Measurements from ENCODE around the gene TM4SF20. TPM values are rescaled to one million over a fixed set of nuclear protein-coding genes. Genes with fewer than 3 reads are reported as not detected.

Gene TM4SF20
- total RNA-seq, 1 experiment from 2014 or later = not detected

DNA sequence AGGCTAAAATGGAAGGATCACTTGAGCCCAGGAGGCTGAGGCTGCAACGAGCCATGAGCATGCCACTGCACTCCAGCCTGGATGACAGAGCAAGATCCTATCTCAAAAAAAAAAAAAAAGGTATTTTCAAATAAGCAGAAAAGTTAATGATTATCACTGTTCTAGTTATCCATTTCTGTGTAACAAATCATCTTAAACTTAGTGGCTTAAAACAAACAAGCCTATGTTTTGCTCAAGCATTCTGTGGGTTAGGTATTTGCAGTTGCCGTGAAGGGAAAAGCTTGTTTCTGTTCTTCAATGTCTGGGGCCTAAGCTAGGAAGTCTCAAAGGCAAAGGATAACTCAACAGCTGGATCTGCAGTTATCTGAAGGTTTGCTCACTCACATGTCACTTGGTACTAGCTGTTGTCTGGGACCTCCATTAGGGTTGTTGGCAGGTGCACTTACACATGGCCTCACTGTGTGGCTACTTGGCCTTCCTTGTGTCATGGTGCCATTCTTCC, 40.0 kb downstream of the TM4SF20 start:
- H3K27me3 ChIP-seq (replicated peaks) = no peaks in the 10 kb centered on the region
- H3K4me3 ChIP-seq = no peak overlapping the region
- peaks cover 31% of the 10 kb centered on the region for H3K36me3 ChIP-seq
- H3K4me1 ChIP-seq (replicated peaks) = no peaks in the 10 kb centered on the region
- H3K9me3 ChIP-seq (replicated peaks) = no peaks in the 10 kb centered on the region
- no peak overlapping the region for H3K27ac ChIP-seq
- no peak for DNase-seq (ENCODE audit: low read depth in 1 of 2, low spot score in 2 of 2)

DNA sequence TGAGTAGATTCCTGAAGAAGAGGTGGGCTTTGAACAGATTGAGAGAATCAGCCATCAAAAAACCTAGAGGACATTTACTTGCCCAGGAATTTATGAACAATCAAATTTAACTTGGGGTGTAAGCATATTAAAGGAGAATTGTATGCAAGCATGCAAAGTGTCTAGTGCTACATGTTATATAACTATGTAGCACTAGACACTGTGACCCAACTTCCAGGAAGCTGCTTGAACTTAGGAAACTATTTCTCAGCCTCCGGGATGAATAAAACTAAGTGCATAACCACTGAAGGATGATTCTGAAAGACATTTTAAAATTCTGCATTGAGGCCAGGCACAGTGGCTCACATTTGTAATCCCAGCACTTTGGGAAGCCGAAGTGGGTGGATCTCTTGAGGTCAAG, 41.7 kb downstream of the TM4SF20 start:
- no peak overlapping the region for H3K27ac ChIP-seq

DNA sequence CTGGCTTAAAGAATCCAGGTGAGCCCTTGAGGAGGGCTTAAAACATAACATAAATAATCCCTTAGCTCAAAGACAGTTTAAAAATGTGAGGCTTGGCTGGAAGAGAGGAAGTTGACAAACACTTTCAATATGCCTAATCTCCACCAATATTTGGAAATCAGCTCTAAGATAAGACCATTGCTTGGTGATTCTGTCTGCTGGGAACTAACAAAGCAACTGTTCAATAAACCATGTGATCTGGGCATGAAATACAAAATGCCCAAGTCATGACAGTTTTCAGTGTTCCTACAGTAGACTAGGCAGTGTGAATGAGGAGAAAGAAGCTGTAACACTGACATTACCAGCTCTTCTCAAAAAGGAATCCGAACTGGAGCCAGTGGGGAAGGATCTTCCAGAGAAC, 43.4 kb downstream of the TM4SF20 start:
- Histone ChIP-seq H3K9me3 (replicated peaks) (no peaks in the 10 kb centered on the region), H3K27me3 (replicated peaks) (no peaks in the 10 kb centered on the region), H3K27ac (no peak overlapping the region), H3K4me3 (no peak overlapping the region), H3K4me1 (replicated peaks) (no peaks in the 10 kb centered on the region), H3K36me3 (peaks cover 55% of the 10 kb centered on the region)
- DNase-seq (ENCODE audit: low read depth in 1 of 2, low spot score in 2 of 2) = no peak

More for the DNA sequence above, 41.7 kb downstream of the TM4SF20 start:
- no peaks in the 10 kb centered on the region for H3K4me1 ChIP-seq (replicated peaks)
- H3K4me3 ChIP-seq = no peak overlapping the region
- H3K36me3 ChIP-seq = peaks cover 44% of the 10 kb centered on the region
- no peak for DNase-seq (ENCODE audit: low read depth in 1 of 2, low spot score in 2 of 2)
- no peaks in the 10 kb centered on the region for H3K9me3 ChIP-seq (replicated peaks)
- H3K27me3 ChIP-seq (replicated peaks) = no peaks in the 10 kb centered on the region

DNA sequence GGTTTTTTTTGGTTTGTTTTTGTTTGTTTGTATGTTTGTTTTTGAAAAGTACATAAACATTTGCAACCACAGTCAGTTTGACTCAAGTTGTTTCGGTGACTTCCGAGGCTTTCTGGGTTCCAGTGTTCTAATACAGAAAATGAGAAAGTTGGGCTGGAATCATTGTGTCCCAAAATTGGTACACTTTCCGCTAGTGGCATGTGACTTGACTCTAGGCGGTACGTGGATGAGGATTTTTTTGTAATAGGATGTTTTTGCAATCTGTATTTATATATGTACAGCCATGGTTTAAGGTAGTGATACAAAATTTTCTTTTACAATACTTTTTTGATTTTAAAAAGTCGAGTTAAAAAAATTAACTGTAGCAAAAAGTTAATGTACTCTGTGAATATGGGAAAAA, 52.3 kb downstream of the TM4SF20 start:
- H3K27me3 ChIP-seq (replicated peaks) = no peaks in the 10 kb centered on the region
- H3K9me3 ChIP-seq (replicated peaks) = no peaks in the 10 kb centered on the region
- no peak for DNase-seq (ENCODE audit: low read depth in 1 of 2, low spot score in 2 of 2)
- H3K36me3 ChIP-seq = peaks cover 13% of the 10 kb centered on the region; the same call in 1 of the 2 replicates
- peaks cover 12% of the 10 kb centered on the region; the same call in 1 of the 2 replicates for H3K4me1 ChIP-seq (replicated peaks)
- no peak overlapping the region for H3K4me3 ChIP-seq
- no peak overlapping the region; the same call in 1 of the 2 replicates for H3K27ac ChIP-seq

DNA sequence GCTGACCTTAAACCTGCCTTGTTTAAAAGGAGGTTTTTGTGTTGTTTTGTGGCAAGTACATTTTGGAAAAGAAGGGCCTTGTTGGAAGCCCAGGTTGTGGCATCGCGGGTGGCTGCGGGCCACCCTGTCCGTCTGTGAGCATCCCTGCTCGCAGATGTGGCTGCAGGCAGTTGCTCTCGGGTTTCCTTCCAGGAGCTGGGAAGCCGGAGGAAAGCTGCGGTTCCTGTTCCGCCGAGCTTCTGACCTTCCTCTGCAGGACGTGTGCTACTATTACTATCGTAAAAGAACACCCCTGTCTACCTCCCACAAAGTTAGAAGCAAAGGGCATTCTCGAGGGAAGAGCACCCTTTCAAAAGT, 53.3 kb downstream of the TM4SF20 start:
- H3K27me3 ChIP-seq (replicated peaks) = no peaks in the 10 kb centered on the region
- H3K9me3 ChIP-seq (replicated peaks) = no peaks in the 10 kb centered on the region
- H3K27ac ChIP-seq = peak overlapping the region; percentile 65; the same call in 1 of the 2 replicates
- peak; percentile 44 to 51 for DNase-seq (ENCODE audit: low read depth in 1 of 2, low spot score in 2 of 2)
- peaks cover 12% of the 10 kb centered on the region; the same call in 1 of the 2 replicates for H3K4me1 ChIP-seq (replicated peaks)
- H3K36me3 ChIP-seq = peaks cover 6% of the 10 kb centered on the region; the same call in 1 of the 2 replicates
- H3K4me3 ChIP-seq = peak overlapping the region; percentile 78

DNA sequence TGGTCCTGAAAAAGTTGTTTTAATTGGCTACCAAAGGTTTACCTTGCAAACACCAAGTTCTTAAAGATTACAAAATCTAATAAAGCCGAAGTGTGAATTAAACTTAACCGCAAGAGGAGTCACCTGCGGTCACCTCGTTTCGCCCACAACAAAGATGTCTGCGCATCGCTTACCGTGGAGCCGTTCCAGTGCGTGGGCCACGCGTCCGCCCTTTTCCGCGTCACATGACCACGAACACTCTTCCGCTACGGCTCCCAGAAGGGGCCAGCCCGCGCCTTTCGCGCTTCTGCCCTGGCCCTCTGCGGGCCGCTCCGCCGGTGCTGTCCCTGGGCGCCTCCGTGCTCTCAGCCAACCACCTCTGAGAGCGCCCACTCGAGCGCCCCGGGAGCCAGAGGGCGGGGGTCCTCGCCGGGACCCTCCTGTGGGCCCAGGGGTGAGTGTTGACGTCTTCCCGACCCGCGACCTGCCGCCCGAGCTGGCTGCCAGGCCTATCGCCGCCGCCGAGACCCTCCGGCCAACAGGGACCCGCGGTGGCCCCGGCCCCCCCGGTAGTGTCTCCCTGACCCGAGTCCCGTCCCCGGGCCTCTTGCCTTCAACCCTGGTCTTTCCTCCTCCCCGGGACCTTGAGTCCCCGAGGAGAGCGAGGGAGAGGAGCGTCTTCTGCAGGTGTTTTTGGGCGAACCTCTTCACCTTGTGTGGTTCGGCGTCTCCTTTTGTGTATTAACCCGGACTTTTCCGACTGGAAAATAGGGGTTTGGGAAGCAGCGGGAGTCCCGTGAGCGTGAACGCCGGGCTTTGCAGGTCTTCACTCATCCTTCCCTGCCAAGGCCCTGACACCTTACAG, 53.9 kb downstream of the TM4SF20 start, which contains the start of gene MFF:
Gene MFF (plus strand): TSS at position 257 of the 844 bp plus-strand sequence. CDS start 5,415 bp downstream, outside the sequence.
- Histone ChIP-seq H3K27me3 (replicated peaks) (no peaks in the 10 kb centered on the region), H3K4me3 (peak within 1 kb of the TSS; percentile 78), H3K36me3 (peaks cover 5% of the 10 kb centered on the region; the same call in 1 of the 2 replicates), H3K9me3 (replicated peaks) (no peaks in the 10 kb centered on the region), H3K27ac (peak within 1 kb of the TSS; percentile 65), H3K4me1 (replicated peaks) (peaks cover 12% of the 10 kb centered on the region; the same call in 1 of the 2 replicates)
- peak; percentile 86 to 93 for DNase-seq (ENCODE audit: low read depth in 1 of 2, low spot score in 2 of 2)

DNA sequence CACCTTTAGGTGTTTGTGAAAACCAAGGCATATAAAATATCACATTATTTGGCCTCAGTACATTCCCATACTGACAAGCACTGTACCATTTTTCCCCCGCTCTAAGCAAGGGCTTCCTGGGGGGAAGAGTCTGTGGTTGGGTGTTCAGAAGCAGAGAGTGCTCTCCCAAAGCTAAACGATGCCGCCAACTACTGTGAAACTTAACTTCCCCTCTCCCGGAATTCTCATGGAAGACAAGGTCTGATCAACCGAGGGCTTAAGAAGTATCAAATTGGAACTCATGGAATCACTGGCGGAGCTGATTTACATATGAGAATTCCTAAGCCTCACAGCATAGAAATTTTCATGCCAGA, 54.5 kb downstream of the TM4SF20 start:
- H3K4me3 ChIP-seq = peak overlapping the region; percentile 78
- peaks cover 12% of the 10 kb centered on the region; the same call in 1 of the 2 replicates for H3K4me1 ChIP-seq (replicated peaks)
- no peaks in the 10 kb centered on the region for H3K27me3 ChIP-seq (replicated peaks)
- no peaks in the 10 kb centered on the region for H3K9me3 ChIP-seq (replicated peaks)
- no peak for DNase-seq (ENCODE audit: low read depth in 1 of 2, low spot score in 2 of 2)
- peaks cover 5% of the 10 kb centered on the region; the same call in 1 of the 2 replicates for H3K36me3 ChIP-seq
- peak overlapping the region; percentile 65 for H3K27ac ChIP-seq

DNA sequence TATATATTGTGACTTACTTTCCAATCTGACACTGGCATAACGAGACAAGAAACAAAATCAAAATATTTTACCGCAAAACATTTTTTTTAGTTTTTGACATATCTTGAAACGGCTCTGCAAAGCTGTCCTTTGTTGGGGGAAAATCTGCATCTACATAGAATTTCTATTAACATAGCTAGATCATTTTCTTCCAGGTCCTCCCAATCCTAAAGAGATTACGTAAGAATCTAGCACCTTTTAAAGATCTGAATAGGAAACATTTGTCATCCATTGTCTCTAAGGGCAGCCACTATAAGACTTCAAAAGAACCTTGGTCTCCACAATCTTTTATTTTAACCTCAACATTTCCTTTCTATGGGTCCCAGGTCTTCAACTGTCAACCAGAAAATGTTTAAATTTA, 55.3 kb downstream of the TM4SF20 start:
- H3K4me3 ChIP-seq = no peak overlapping the region
- no peaks in the 10 kb centered on the region for H3K27me3 ChIP-seq (replicated peaks)
- no peaks in the 10 kb centered on the region for H3K9me3 ChIP-seq (replicated peaks)
- DNase-seq (ENCODE audit: low read depth in 1 of 2, low spot score in 2 of 2) = no peak
- no peak overlapping the region for H3K27ac ChIP-seq
- peaks cover 5% of the 10 kb centered on the region; the same call in 1 of the 2 replicates for H3K36me3 ChIP-seq
- H3K4me1 ChIP-seq (replicated peaks) = peaks cover 12% of the 10 kb centered on the region; the same call in 1 of the 2 replicates

DNA sequence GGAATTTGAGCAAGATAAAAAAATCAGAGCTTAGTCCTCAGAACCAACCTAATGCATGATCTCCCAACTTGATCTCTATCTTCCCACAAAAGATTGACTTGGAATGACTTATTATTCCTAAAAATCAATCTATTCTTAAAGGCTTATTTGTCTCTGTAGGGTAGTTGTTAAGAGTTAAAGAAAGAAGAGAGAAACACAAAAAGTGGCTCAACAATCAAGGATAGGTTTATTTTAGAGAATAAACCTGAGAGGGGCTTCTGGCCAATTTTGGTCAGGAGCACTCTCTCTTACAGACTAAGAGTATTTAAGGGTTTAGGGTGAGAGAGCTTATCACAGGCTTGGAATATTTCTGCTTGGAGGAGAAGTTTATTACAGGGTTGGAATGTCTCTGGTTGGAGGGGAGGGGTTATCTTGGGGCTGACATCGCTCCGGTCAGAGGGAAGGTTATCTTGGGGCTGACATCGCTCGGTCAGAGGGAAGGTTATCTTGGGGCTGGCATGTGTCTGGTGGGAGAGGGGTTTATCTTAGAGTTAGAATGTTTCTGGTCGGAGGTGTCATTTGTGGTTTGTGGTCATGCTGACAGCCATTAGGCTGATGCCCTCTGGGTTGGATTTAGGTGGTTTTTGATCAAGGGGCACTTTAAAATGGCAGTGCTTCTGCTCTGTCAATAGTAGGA, 56.4 kb downstream of the TM4SF20 start:
- H3K9me3 ChIP-seq (replicated peaks) = no peaks in the 10 kb centered on the region
- H3K27me3 ChIP-seq (replicated peaks) = no peaks in the 10 kb centered on the region
- DNase-seq (ENCODE audit: low read depth in 1 of 2, low spot score in 2 of 2) = no peak
- H3K36me3 ChIP-seq = peaks cover 5% of the 10 kb centered on the region; the same call in 1 of the 2 replicates
- H3K4me3 ChIP-seq = no peak overlapping the region
- no peak overlapping the region for H3K27ac ChIP-seq
- peaks cover 12% of the 10 kb centered on the region; the same call in 1 of the 2 replicates for H3K4me1 ChIP-seq (replicated peaks)

DNA sequence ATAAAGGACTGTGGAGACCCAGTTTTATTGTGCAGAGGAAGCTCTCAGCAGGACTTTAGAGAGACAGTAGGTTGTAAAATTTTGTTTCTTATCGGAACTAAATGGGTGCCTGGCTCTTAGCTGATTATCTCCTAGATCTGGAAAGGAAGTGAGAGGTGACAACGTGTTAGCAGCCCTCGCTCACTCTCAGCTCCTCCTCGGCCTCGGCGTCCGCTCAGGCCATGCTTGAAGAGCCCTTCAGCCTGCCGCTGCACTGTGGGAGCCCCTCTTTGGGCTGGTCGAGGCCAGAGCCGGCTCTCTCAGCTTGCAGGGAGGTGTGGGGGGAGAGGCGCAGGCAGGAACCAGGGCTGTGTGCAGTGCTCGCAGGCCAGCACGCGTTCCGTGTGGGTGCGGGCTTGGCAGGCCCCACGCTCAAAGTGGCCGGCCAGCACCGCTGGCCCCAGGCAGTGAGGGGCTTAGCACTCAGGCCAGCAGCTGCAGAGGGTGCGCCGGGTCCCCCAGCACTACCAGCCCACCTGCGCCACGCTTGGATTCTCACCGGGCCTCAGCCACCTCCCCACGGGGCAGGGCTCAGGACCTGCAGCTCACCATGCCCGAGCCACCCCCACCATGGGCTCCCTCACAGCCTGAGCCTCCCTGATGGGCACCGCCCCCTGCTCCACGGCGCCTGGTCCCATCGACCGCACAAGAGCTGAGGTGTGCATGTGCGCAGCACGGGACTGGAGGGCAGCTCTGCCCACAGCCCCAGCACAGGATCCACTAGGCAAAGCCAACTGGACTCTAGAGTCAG, 58.6 kb downstream of the TM4SF20 start:
- H3K4me1 ChIP-seq (replicated peaks) = peaks cover 5% of the 10 kb centered on the region; the same call in 1 of the 2 replicates
- H3K36me3 ChIP-seq = peaks cover 4% of the 10 kb centered on the region; the same call in 1 of the 2 replicates
- H3K27ac ChIP-seq = no peak overlapping the region
- H3K4me3 ChIP-seq = no peak overlapping the region
- no peaks in the 10 kb centered on the region for H3K9me3 ChIP-seq (replicated peaks)
- no peaks in the 10 kb centered on the region; the same call in 1 of the 2 replicates for H3K27me3 ChIP-seq (replicated peaks)
- no peak for DNase-seq (ENCODE audit: low read depth in 1 of 2, low spot score in 2 of 2)

DNA sequence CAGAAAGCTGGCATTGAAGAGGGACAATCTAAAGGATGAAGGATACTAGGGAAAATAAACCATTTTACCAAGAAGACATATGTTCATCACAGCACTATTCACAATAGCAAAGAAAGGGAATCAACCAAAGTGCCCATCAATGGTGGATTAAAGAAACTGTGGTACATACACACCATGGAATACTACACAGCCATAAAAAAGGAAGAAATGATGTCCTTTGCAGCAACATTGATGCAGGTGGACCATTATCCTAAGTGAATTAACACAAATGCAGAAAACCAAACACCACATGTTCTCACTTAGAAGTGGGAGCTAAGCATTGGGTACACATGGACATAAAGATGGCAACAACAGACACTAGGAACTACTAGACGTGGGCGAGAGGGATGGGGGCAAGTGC, 61.3 kb downstream of the TM4SF20 start:
- Histone ChIP-seq H3K27ac (no peak overlapping the region), H3K9me3 (replicated peaks) (no peaks in the 10 kb centered on the region), H3K4me1 (replicated peaks) (no peaks in the 10 kb centered on the region), H3K4me3 (no peak overlapping the region), H3K36me3 (no peaks in the 10 kb centered on the region), H3K27me3 (replicated peaks) (no peaks in the 10 kb centered on the region; the same call in 1 of the 2 replicates)
- no peak for DNase-seq (ENCODE audit: low read depth in 1 of 2, low spot score in 2 of 2)

DNA sequence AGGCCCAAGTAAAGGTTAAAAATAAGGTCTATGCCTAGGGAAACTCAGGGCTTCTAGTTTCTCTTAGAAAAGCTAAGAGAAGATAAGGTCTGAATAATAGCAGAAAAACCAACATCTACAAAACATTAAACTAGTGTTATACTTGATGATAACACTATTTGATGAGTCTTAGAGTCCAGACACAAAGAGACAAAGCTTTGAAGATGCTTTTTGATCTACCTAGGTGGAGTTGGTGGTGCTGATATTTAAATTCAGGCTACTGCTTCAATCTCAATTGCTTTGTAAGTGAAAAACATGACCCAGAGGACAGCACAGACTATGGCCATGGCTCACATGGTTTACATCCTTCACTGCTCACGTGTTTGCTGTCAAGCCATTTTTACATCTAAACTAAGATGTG, 65.8 kb downstream of the TM4SF20 start:
- Histone ChIP-seq H3K4me1 (replicated peaks) (no peaks in the 10 kb centered on the region), H3K27me3 (replicated peaks) (no peaks in the 10 kb centered on the region; the same call in 1 of the 2 replicates), H3K36me3 (no peaks in the 10 kb centered on the region), H3K9me3 (replicated peaks) (no peaks in the 10 kb centered on the region), H3K4me3 (no peak overlapping the region), H3K27ac (no peak overlapping the region)
- DNase-seq (ENCODE audit: low read depth in 1 of 2, low spot score in 2 of 2) = no peak

DNA sequence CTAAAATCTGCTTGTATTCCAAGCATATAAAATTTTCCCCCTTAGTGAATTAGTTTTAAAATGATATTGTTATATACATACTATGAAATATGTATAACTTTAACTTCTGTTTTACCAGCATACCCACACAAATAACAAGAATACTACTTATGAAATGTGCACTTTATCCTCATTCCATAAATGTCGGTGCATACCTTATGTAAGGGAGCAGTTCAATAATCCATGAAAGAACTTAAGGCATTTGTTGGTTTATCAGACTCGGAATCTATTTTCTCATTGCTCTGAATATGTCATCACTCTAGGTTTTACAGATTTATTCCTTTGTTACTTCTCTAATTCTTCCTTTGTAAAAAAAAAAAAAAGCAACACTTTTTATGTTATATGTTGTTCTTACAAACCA, 66.5 kb downstream of the TM4SF20 start:
- no peak for DNase-seq (ENCODE audit: low read depth in 1 of 2, low spot score in 2 of 2)
- H3K27me3 ChIP-seq (replicated peaks) = no peaks in the 10 kb centered on the region; the same call in 1 of the 2 replicates

More for the DNA sequence above, 66.5 kb downstream of the TM4SF20 start:
- H3K4me3 ChIP-seq = no peak overlapping the region
- no peaks in the 10 kb centered on the region for H3K9me3 ChIP-seq (replicated peaks)
- H3K27ac ChIP-seq = no peak overlapping the region
- no peaks in the 10 kb centered on the region for H3K36me3 ChIP-seq
- no peaks in the 10 kb centered on the region for H3K4me1 ChIP-seq (replicated peaks)
